K562 (cell line): ENCODE results near the gene IBA57.

Experiments used
- FOSL1 ChIP-seq: fragments of 200-800 bp; sonication (Bioruptor generic); conservative IDR thresholded peaks from 2 replicates; pipeline ENCODE4 v1.6.1; 2016; ENCODE audit warnings: missing genetic modification characterization, missing compliant biosample characterization
- GTF2F1 ChIP-seq: IDR thresholded peaks from 2 replicates; pipeline ENCODE4 v1.6.1; 2011; ENCODE audit warnings: low read depth, low read length, improper control_type of control experiment
- HINFP ChIP-seq: fragments of 450-650 bp; conservative IDR thresholded peaks from 2 replicates; pipeline ENCODE4 v1.6.1; 2016; ENCODE audit warnings: missing genetic modification characterization, low read depth, mild to moderate bottlenecking, control low read depth, missing compliant biosample characterization
- MTA1 ChIP-seq: fragments of 450-650 bp; IDR thresholded peaks from 2 replicates; pipeline ENCODE4 v1.6.1; 2017; ENCODE audit warnings: borderline replicate concordance
- ZBTB2 ChIP-seq: fragments of 450-650 bp; IDR thresholded peaks from 2 replicates; pipeline ENCODE4 v1.6.1; 2016; ENCODE audit warnings: antibody characterized with exemption
- ZNF324 ChIP-seq: fragments of 250-450 bp; sonication (Bioruptor Pico); IDR thresholded peaks from 2 replicates; pipeline ENCODE4 v1.4.0; 2020; ENCODE audit warnings: mild to moderate bottlenecking
- ZNF696 ChIP-seq: fragments of 250-450 bp; sonication (Bioruptor Pico); conservative IDR thresholded peaks from 2 replicates; pipeline ENCODE4 v1.4.0; 2020; ENCODE audit warnings: mild to moderate bottlenecking, moderate library complexity
- TF ChIP-seq, protein P1 (sequence below), 3 experiments: IDR thresholded peaks in 2 of 3; conservative IDR thresholded peaks in 1 of 3; 2 replicates each; pipeline ENCODE4 v1.5.1; 2011 to 2012; ENCODE audit warnings: low read length in 3 of 3, mild to moderate bottlenecking in 3 of 3, control low read depth in 2 of 3, improper control_type of control experiment in 1 of 3, inconsistent platforms in 1 of 3, low read depth in 1 of 3, mixed read lengths in 1 of 3, moderate library complexity in 1 of 3; ENCODE audit not compliant: insufficient read depth in 2 of 3
- TF ChIP-seq, protein P2 (sequence below), 2 experiments: IDR thresholded peaks; 2 replicates each; pipeline ENCODE4 v1.6.1; 2012; ENCODE audit warnings: improper control_type of control experiment in 2 of 2, low read depth in 2 of 2, low read length in 2 of 2, borderline replicate concordance in 1 of 2
- TF ChIP-seq, protein P3 (sequence below): fragments of 250-450 bp; sonication (Bioruptor Pico); IDR thresholded peaks from 2 replicates; pipeline ENCODE4 v1.4.0; 2020; ENCODE audit warnings: mild to moderate bottlenecking, moderate library complexity

- TF ChIP-seq FOSL1 (tag) (no peak), ZBTB2 (no peak), GTF2F1 (no peak), MTA1 (no peak), HINFP (tag) (no peak), ZNF324 (CRISPR knock-in tag) (no peak), ZNF696 (no peak)
- TF ChIP-seq, protein P1, sequence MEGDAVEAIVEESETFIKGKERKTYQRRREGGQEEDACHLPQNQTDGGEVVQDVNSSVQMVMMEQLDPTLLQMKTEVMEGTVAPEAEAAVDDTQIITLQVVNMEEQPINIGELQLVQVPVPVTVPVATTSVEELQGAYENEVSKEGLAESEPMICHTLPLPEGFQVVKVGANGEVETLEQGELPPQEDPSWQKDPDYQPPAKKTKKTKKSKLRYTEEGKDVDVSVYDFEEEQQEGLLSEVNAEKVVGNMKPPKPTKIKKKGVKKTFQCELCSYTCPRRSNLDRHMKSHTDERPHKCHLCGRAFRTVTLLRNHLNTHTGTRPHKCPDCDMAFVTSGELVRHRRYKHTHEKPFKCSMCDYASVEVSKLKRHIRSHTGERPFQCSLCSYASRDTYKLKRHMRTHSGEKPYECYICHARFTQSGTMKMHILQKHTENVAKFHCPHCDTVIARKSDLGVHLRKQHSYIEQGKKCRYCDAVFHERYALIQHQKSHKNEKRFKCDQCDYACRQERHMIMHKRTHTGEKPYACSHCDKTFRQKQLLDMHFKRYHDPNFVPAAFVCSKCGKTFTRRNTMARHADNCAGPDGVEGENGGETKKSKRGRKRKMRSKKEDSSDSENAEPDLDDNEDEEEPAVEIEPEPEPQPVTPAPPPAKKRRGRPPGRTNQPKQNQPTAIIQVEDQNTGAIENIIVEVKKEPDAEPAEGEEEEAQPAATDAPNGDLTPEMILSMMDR (IDR thresholded peaks at IDR 0.05 in 2 of 3, conservative IDR thresholded peaks at IDR 0.05 in 1 of 3; ENCODE audit: insufficient read depth in 2 of 3, low read depth in 1 of 3, low read length in 3 of 3) = no peak
- TF ChIP-seq, protein P2, sequence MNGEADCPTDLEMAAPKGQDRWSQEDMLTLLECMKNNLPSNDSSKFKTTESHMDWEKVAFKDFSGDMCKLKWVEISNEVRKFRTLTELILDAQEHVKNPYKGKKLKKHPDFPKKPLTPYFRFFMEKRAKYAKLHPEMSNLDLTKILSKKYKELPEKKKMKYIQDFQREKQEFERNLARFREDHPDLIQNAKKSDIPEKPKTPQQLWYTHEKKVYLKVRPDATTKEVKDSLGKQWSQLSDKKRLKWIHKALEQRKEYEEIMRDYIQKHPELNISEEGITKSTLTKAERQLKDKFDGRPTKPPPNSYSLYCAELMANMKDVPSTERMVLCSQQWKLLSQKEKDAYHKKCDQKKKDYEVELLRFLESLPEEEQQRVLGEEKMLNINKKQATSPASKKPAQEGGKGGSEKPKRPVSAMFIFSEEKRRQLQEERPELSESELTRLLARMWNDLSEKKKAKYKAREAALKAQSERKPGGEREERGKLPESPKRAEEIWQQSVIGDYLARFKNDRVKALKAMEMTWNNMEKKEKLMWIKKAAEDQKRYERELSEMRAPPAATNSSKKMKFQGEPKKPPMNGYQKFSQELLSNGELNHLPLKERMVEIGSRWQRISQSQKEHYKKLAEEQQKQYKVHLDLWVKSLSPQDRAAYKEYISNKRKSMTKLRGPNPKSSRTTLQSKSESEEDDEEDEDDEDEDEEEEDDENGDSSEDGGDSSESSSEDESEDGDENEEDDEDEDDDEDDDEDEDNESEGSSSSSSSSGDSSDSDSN (IDR thresholded peaks at IDR 0.05; ENCODE audit: borderline replicate concordance in 1 of 2, low read depth in 2 of 2, low read length in 2 of 2) = no peak
- TF ChIP-seq, protein P3, sequence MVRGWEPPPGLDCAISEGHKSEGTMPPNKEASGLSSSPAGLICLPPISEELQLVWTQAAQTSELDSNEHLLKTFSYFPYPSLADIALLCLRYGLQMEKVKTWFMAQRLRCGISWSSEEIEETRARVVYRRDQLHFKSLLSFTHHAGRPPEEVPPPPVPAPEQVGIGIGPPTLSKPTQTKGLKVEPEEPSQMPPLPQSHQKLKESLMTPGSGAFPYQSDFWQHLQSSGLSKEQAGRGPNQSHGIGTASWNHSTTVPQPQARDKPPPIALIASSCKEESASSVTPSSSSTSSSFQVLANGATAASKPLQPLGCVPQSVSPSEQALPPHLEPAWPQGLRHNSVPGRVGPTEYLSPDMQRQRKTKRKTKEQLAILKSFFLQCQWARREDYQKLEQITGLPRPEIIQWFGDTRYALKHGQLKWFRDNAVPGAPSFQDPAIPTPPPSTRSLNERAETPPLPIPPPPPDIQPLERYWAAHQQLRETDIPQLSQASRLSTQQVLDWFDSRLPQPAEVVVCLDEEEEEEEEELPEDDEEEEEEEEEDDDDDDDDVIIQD (CRISPR knock-in tag) = no peak
Measured at GRCh38 chr1:228144993-228145343, 20.6 kb upstream of the IBA57 start.
